Activated T-helper 1 cell treated with Interleukin-2 at 50 U/mL for 16 hours (primary cell): ENCODE measurements around the gene MYO16.

ENCODE experiments used
- DNase-seq: peaks from one replicate; pipeline ENCODE4 v3.0.0-alpha.2; 2020; ENCODE audit warnings: low read depth

Gene MYO16

DNA sequence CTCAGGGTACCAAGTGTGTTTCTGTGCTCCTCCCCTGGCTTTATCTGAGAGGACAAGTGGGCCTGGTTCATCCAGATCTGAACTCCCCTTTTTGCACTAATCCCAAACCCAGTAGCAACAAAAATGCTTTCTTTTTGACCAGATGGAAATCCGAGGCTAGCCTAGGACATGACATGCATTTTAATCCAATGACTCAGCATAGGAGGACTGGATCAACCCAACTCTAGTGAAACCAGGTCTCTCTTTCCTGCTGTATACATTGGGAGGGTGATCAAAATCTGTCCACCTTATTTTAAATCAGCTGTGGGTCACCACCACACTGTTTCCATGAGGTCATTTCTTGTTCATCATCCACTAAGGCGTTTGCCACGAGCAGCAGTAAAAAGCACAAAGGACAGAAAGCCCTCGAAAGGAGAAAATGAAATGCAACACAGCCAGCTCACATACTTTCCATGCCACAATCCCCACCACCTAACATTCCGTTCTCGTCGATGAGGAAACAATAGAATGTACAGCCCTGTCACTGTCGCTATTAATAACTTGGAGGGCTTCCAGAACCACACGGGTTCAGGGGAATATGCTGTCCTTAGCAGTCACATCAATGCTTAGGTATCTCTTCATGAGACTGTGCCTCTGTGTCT lies 614.0 kb downstream of the MYO16 start:
- DNase-seq = no peak

- no peak for DNase-seq
Measured at GRCh38 chr13:109244566-109244965, 615.2 kb downstream of the MYO16 start.

DNA sequence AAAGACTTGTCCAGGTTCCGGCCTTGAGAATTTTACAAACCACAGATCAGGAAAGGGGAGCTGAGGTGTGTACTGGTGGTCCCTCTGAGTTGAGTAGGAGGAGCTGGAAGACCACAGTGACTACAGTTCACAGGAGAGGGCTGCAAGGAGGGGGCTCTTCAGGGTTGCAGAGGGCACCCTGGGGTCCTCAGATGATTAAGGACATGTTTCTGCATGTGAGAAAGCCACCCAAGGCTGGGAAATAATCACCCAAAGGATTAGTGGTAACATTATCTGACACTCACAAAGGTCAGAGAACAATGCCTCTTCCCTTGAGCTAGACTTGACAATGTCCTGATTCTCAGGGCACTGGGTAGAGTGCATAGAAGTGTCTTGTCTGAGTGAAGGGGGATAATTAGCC lies 616.6 kb downstream of the MYO16 start:
- no peak for DNase-seq

- no peak for DNase-seq
Measured at GRCh38 chr13:109249780-109250528, 620.5 kb downstream of the MYO16 start.

DNA sequence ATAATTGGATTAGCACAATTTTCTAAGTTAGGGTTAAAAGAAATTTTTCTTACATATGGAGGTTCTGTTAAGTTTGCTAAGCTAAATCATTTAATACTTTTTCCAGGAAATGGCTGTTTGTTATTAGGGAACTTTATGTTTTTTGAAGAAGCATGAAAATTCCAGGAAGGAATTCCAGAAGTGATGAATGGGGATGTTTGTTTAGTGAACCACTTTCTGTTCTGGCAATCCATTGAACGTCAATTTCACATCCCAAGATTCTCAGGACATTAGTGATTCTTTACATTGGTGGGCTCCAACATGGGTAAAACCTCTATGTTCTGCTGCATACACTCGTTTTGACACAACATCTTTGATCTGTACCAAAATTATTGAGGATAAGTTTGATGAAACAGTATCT lies 622.5 kb downstream of the MYO16 start:
- DNase-seq = no peak

- DNase-seq = no peak
Measured at GRCh38 chr13:109253316-109253715, 623.9 kb downstream of the MYO16 start.

GRCh38 chr13:109254274-109254673 lies 624.9 kb downstream of the MYO16 start:
- DNase-seq = no peak

GRCh38 chr13:109255141-109255856 lies 625.9 kb downstream of the MYO16 start:
- DNase-seq = no peak

DNA sequence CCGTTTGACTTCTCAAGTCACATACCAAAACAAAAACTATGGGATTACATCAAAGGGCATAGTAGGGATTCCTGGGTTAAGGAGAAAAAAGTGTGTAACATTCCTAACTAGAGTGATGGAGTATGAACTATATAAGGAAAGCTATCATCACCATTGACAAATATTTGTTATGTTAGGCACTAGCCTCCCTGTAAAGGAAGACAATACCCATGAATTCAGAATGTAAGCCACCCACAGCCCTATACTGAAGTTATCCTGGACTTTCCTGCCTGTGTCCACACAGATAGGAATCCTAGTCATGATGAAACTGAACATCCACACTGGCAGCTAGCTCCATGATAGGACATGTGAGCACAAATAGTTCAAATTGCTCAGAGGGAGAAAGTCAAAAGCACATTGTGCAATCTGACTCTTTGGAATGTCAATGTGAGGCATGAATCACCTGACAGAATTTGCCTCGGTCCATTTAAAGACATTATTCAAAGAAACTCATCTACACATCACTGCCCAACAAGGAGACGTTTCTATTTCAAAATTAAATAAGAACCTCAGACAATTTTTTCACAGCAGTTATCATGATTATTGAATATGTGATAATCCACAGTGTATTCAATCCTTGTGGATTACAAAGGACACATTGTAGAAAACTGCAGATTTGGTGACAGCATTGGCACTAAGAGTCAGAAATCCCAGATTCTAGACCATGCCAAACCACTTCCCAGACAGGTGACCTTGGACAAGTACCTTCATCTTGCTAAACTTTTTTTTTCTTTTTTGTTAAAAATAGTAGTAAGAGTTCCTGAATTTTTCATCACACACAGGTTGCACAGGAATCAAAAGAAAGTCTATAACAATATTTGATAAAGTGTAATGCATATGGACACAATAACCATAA lies 627.7 kb downstream of the MYO16 start:
- no peak for DNase-seq
